ENCODE results near the gene LRFN5. TPM values are rescaled to one million over a fixed set of nuclear protein-coding genes. Genes with fewer than 3 reads are reported as not detected.

LRFN5 gene
- total and polyA plus RNA-seq, 2 experiments from 2014 or later, result 1.9 to 6.8 TPM

DNA sequence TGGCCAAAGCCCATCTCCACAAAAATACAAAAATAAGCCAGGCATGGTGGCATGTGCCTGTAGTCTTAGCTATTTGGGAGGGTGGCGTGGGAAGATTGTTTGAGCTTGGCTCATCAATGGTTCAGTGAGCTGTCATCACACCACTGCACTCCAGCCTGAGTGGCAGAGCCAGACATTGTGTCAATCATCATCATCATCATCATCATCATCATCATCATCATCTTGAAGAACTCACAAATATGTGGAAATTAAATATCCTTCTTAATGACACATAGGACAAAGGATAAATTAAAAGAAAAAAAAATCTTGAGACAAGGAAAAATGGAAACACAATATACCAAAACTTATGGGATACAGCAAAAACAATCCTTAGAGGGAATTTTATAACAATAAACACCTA lies 132.5 kb downstream of the LRFN5 start:
- no peak overlapping the region for H3K4me2 ChIP-seq
- TF ChIP-seq ZNF462 (CRISPR knock-in tag; IDR thresholded peaks at IDR 0.05) (no peak), ZNF331 (CRISPR knock-in tag; IDR thresholded peaks at IDR 0.05; ENCODE audit: low read depth) (no peak), JUNB (IDR thresholded peaks at IDR 0.05; ENCODE audit: unreplicated experiment) (no peak), EZH2phosphoT487 (IDR thresholded peaks at IDR 0.05; ENCODE audit: unreplicated experiment) (no peak), ETS1 (IDR thresholded peaks at IDR 0.05) (no peak)
- TF ChIP-seq, protein P1, sequence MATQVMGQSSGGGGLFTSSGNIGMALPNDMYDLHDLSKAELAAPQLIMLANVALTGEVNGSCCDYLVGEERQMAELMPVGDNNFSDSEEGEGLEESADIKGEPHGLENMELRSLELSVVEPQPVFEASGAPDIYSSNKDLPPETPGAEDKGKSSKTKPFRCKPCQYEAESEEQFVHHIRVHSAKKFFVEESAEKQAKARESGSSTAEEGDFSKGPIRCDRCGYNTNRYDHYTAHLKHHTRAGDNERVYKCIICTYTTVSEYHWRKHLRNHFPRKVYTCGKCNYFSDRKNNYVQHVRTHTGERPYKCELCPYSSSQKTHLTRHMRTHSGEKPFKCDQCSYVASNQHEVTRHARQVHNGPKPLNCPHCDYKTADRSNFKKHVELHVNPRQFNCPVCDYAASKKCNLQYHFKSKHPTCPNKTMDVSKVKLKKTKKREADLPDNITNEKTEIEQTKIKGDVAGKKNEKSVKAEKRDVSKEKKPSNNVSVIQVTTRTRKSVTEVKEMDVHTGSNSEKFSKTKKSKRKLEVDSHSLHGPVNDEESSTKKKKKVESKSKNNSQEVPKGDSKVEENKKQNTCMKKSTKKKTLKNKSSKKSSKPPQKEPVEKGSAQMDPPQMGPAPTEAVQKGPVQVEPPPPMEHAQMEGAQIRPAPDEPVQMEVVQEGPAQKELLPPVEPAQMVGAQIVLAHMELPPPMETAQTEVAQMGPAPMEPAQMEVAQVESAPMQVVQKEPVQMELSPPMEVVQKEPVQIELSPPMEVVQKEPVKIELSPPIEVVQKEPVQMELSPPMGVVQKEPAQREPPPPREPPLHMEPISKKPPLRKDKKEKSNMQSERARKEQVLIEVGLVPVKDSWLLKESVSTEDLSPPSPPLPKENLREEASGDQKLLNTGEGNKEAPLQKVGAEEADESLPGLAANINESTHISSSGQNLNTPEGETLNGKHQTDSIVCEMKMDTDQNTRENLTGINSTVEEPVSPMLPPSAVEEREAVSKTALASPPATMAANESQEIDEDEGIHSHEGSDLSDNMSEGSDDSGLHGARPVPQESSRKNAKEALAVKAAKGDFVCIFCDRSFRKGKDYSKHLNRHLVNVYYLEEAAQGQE (IDR thresholded peaks at IDR 0.05; ENCODE audit: unreplicated experiment), result no peak
- H2AFZ ChIP-seq, result no peak overlapping the region
- no peaks in the 10 kb centered on the region for H3K79me2 ChIP-seq (replicated peaks; ENCODE audit: insufficient read depth)
- no peaks in the 10 kb centered on the region for H3K27me3 ChIP-seq (ENCODE audit: insufficient read depth)
- H3K27ac Mint-ChIP-seq, result no peak overlapping the region
- DNase-seq (ENCODE audit: low spot score), result no peak
- no peak overlapping the region for H3K4me3 ChIP-seq
- H3K27ac ChIP-seq (ENCODE audit: low read depth), result no peak overlapping the region
- no peaks in the 10 kb centered on the region for H3K4me1 ChIP-seq (ENCODE audit: insufficient read depth)
- H3K9me2 ChIP-seq (ENCODE audit: insufficient read depth), result no peaks in the 10 kb centered on the region
- ATAC-seq, result no peak
- H3K36me3 ChIP-seq (ENCODE audit: insufficient read depth), result no peaks in the 10 kb centered on the region
- peaks cover 2% of the 10 kb centered on the region for H3K27me3 Mint-ChIP-seq (ENCODE audit: insufficient read depth, low read depth, poor library complexity)
- no peak overlapping the region for H3K4me3 Mint-ChIP-seq
- no peaks in the 10 kb centered on the region for H3F3A ChIP-seq (replicated peaks; ENCODE audit: low read depth)
- H3K4me1 Mint-ChIP-seq, result no peaks in the 10 kb centered on the region
- peaks cover 6% of the 10 kb centered on the region; the same call in 2 of the 3 replicates for H3K36me3 Mint-ChIP-seq (ENCODE audit: low read depth)
- H4K20me1 ChIP-seq (replicated peaks; ENCODE audit: insufficient read depth), result no peaks in the 10 kb centered on the region
- peaks cover 19% of the 10 kb centered on the region for H3K9me3 Mint-ChIP-seq

Measured in GM23338 (cell line).